Mammary epithelial cell (primary cell): ENCODE measurements around the gene ADSS1.

ENCODE experiments used
- EZH2 ChIP-seq: IDR thresholded peaks from 2 replicates; pipeline ENCODE4 v1.6.1; 2012; ENCODE audit warnings: low read length, inconsistent platforms, borderline replicate concordance
- TF ChIP-seq, protein P1 (sequence below), 2 donors: IDR thresholded peaks in 1 of 2; conservative IDR thresholded peaks in 1 of 2; 2 replicates each; pipeline ENCODE4 v1.5.1; 2011 to 2012; ENCODE audit warnings: inconsistent platforms in 2 of 2, low read length in 2 of 2, mild to moderate bottlenecking in 2 of 2, control low read depth in 1 of 2, low read depth in 1 of 2; ENCODE audit not compliant: insufficient read depth in 1 of 2; ENCODE audit errors: extremely low read depth in 1 of 2

- no peak for TF ChIP-seq EZH2
- TF ChIP-seq, protein P1, sequence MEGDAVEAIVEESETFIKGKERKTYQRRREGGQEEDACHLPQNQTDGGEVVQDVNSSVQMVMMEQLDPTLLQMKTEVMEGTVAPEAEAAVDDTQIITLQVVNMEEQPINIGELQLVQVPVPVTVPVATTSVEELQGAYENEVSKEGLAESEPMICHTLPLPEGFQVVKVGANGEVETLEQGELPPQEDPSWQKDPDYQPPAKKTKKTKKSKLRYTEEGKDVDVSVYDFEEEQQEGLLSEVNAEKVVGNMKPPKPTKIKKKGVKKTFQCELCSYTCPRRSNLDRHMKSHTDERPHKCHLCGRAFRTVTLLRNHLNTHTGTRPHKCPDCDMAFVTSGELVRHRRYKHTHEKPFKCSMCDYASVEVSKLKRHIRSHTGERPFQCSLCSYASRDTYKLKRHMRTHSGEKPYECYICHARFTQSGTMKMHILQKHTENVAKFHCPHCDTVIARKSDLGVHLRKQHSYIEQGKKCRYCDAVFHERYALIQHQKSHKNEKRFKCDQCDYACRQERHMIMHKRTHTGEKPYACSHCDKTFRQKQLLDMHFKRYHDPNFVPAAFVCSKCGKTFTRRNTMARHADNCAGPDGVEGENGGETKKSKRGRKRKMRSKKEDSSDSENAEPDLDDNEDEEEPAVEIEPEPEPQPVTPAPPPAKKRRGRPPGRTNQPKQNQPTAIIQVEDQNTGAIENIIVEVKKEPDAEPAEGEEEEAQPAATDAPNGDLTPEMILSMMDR (conservative IDR thresholded peaks at IDR 0.05 in 1 of 2, IDR thresholded peaks at IDR 0.05 in 1 of 2; ENCODE audit: extremely low read depth in 1 of 2, insufficient read depth in 1 of 2, low read depth in 1 of 2, low read length in 2 of 2), result no peak
These were observed 23.8 kb upstream of the ADSS1 start for GRCh38 chr14:104700225-104700651.
